HepG2 (cell line): ENCODE results near the gene TM2D1. TPM values are rescaled to one million over a fixed set of nuclear protein-coding genes. Genes with fewer than 3 reads are reported as not detected.
A peak's percentile ranks its signal among the peaks of the same experiment; 100 is the strongest.

Experiments used
- AKAP8 ChIP-seq: sonication (generic); formaldehyde crosslinking; IDR thresholded peaks from 2 replicates; pipeline ENCODE4 v1.5.1; 2020; ENCODE audit warnings: mild to moderate bottlenecking, missing genetic modification reagents
- ARNT2 ChIP-seq: sonication (generic); formaldehyde crosslinking; IDR thresholded peaks from 2 replicates; pipeline ENCODE4 v1.8.0; 2022; ENCODE audit warnings: mild to moderate bottlenecking, low read depth, missing genetic modification reagents, moderate library complexity
- CENPX ChIP-seq: sonication (generic); formaldehyde crosslinking; IDR thresholded peaks from 2 replicates; pipeline ENCODE4 v1.9.0; 2021; ENCODE audit warnings: mild to moderate bottlenecking, missing genetic modification reagents, moderate library complexity
- DPF2 ChIP-seq: sonication (generic); formaldehyde crosslinking; IDR thresholded peaks from 2 replicates; pipeline ENCODE4 v1.4.0; 2020; ENCODE audit warnings: mild to moderate bottlenecking, low read depth, missing genetic modification reagents, borderline replicate concordance
- HDAC1 ChIP-seq: sonication (generic); formaldehyde crosslinking; IDR thresholded peaks from 2 replicates; pipeline ENCODE4 v1.5.1; 2020; ENCODE audit warnings: mild to moderate bottlenecking, missing genetic modification reagents
- JARID2 ChIP-seq: sonication (generic); formaldehyde crosslinking; IDR thresholded peaks from 2 replicates; pipeline ENCODE4 v1.8.1; 2023; ENCODE audit warnings: missing genetic modification reagents, inconsistent platforms; ENCODE audit not compliant: insufficient replicate concordance
- KMT2B ChIP-seq: IDR thresholded peaks from 2 replicates; pipeline ENCODE4 v1.6.1; 2016; ENCODE audit warnings: missing genetic modification reagents, missing compliant biosample characterization
- MAFG ChIP-seq: sonication (generic); formaldehyde crosslinking; IDR thresholded peaks from 2 replicates; pipeline ENCODE4 v1.5.1; 2020; ENCODE audit warnings: mild to moderate bottlenecking, missing genetic modification reagents
- NR2F2 ChIP-seq: IDR thresholded peaks from 2 replicates; pipeline ENCODE4 v1.6.1; 2012; ENCODE audit warnings: low read depth, inconsistent platforms, borderline replicate concordance
- PHF8 ChIP-seq: sonication (generic); formaldehyde crosslinking; IDR thresholded peaks from 2 replicates; pipeline ENCODE4 v1.5.0; 2020; ENCODE audit warnings: missing genetic modification reagents
- PTBP1 ChIP-seq: fragments of 200-400 bp; formaldehyde crosslinking; IDR thresholded peaks from 2 replicates; pipeline ENCODE4 v1.6.1; 2018; ENCODE audit warnings: low read length, low read depth; ENCODE audit not compliant: poor library complexity, severe bottlenecking
- SIN3A ChIP-seq: IDR thresholded peaks from 2 replicates; pipeline ENCODE4 v1.6.1; 2011; ENCODE audit warnings: low read depth, mild to moderate bottlenecking, control low read depth, low read length, borderline replicate concordance
- ZMYM2 ChIP-seq: sonication (generic); formaldehyde crosslinking; IDR thresholded peaks from 2 replicates; pipeline ENCODE4 v1.8.0; 2022; ENCODE audit warnings: mild to moderate bottlenecking, missing genetic modification reagents
- ZNF256 ChIP-seq: sonication (generic); formaldehyde crosslinking; conservative IDR thresholded peaks from 2 replicates; pipeline ENCODE4 v1.4.0; 2020; ENCODE audit warnings: missing genetic modification reagents
- ZNF496 ChIP-seq: sonication (generic); formaldehyde crosslinking; IDR thresholded peaks from 2 replicates; pipeline ENCODE4 v1.8.1; 2023; ENCODE audit warnings: mild to moderate bottlenecking, moderate library complexity, missing genetic modification reagents; ENCODE audit not compliant: insufficient replicate concordance
- ZNF816 ChIP-seq: sonication (generic); formaldehyde crosslinking; IDR thresholded peaks from 2 replicates; pipeline ENCODE4 v1.8.0; 2022; ENCODE audit warnings: missing genetic modification reagents, mild to moderate bottlenecking, borderline replicate concordance
- ZSCAN12 ChIP-seq: sonication (generic); formaldehyde crosslinking; IDR thresholded peaks from 2 replicates; pipeline ENCODE4 v1.9.0; 2021; ENCODE audit warnings: mild to moderate bottlenecking, missing genetic modification reagents
- ZSCAN30 ChIP-seq: sonication (generic); formaldehyde crosslinking; IDR thresholded peaks from 2 replicates; pipeline ENCODE4 v1.5.0; 2020; ENCODE audit warnings: mild to moderate bottlenecking, missing genetic modification reagents
- polyA plus RNA-seq, 8 experiments: library from polyadenylated mRNA; depleted of rRNA in 3 of 8; stranded (reverse) in 7 of 8; unstranded in 1 of 8; fragments of >200 nt; fragmentation: Illumina TruSeq in 4 of 8; extraction: Trizol in 4 of 8; gene quantifications; 2 replicates each; pipeline versions ENCODE4 v1.2.1 to v1.2.3, GENCODE V29; 2011 to 2016; ENCODE audit warnings: low read depth in 4 of 8, missing spikeins in 1 of 8, mixed read lengths in 1 of 8; ENCODE audit not compliant: insufficient read depth in 1 of 8
- total RNA-seq, 5 experiments: library from RNA; depleted of rRNA; stranded (reverse); fragments of >200 nt; fragmentation: Illumina TruSeq; extraction: Trizol; gene quantifications; 2 replicates each; pipeline ENCODE4 v1.2.3, GENCODE V29; 2016; ENCODE audit warnings: low read depth in 1 of 5
- TF ChIP-seq, protein P1 (sequence below): sonication (generic); formaldehyde crosslinking; IDR thresholded peaks from 2 replicates; pipeline ENCODE4 v1.8.1; 2023; ENCODE audit warnings: mild to moderate bottlenecking, missing genetic modification reagents
- TF ChIP-seq, protein P2 (sequence below): sonication (generic); formaldehyde crosslinking; IDR thresholded peaks from 2 replicates; pipeline ENCODE4 v1.5.1; 2020; ENCODE audit warnings: mild to moderate bottlenecking, missing genetic modification reagents, borderline replicate concordance
- TF ChIP-seq, protein P3 (sequence below): sonication (generic); formaldehyde crosslinking; IDR thresholded peaks from 2 replicates; pipeline ENCODE4 v1.9.0; 2022; ENCODE audit warnings: missing genetic modification reagents, mild to moderate bottlenecking, borderline replicate concordance

Gene TM2D1
- total and polyA plus RNA-seq, 2 of the 13 experiments (the other 11 are each of a cell fraction or from before 2014, with no cell fraction given), result 26.6 to 49.0 TPM

DNA sequence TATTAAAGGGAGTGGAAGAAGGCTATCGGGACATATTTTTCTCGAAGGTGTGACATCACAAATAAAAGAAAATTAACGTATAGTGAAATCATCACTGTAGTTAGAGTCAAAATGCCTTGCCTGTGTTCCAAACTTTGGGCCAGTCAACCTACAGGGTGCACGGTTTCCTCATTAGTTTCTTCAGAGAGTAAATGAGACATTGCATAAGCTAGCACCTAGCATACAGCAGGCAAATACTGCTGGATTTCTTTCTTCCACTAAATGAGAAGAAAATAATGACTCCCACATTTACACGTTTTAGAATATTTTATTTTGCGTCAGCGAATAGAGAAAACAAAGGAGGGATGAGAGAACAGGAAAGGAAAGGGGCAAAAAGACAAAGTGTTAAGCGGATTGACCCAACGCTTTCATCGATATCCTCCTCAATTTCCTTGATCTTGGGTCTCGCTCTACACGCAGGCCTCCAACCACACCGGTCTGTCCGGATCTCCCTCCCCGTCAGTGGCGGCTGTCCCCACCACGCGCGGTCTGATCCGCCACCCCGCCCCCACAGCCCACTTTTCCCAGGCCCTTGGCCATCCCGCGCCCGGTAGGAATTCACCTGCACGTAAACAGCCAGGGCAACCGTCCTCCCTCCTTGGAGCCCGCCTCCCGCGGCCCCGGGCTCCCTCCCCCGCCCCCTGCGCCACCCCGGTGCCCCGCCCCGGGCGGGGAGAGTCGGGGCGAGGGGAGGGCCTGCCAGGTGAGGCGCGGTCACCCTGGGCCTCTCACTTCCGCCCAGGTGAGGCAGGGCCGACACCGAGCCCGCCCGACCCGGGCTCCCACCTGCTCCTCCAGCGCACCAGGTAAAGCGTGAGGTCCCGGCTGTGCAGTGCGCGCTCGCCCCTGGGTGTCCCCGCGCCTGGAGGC is 17.0 kb upstream of the TM2D1 start, which contains the start of gene PATJ (continued):
- TF ChIP-seq ARNT2 (CRISPR knock-in tag), result no peak
- TF ChIP-seq, protein P1, sequence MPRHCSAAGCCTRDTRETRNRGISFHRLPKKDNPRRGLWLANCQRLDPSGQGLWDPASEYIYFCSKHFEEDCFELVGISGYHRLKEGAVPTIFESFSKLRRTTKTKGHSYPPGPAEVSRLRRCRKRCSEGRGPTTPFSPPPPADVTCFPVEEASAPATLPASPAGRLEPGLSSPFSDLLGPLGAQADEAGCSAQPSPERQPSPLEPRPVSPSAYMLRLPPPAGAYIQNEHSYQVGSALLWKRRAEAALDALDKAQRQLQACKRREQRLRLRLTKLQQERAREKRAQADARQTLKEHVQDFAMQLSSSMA (CRISPR knock-in tag), result no peak
- TF ChIP-seq ZNF256 (CRISPR knock-in tag), result no peak
- TF ChIP-seq ZSCAN30 (CRISPR knock-in tag), result no peak
- TF ChIP-seq, protein P2, sequence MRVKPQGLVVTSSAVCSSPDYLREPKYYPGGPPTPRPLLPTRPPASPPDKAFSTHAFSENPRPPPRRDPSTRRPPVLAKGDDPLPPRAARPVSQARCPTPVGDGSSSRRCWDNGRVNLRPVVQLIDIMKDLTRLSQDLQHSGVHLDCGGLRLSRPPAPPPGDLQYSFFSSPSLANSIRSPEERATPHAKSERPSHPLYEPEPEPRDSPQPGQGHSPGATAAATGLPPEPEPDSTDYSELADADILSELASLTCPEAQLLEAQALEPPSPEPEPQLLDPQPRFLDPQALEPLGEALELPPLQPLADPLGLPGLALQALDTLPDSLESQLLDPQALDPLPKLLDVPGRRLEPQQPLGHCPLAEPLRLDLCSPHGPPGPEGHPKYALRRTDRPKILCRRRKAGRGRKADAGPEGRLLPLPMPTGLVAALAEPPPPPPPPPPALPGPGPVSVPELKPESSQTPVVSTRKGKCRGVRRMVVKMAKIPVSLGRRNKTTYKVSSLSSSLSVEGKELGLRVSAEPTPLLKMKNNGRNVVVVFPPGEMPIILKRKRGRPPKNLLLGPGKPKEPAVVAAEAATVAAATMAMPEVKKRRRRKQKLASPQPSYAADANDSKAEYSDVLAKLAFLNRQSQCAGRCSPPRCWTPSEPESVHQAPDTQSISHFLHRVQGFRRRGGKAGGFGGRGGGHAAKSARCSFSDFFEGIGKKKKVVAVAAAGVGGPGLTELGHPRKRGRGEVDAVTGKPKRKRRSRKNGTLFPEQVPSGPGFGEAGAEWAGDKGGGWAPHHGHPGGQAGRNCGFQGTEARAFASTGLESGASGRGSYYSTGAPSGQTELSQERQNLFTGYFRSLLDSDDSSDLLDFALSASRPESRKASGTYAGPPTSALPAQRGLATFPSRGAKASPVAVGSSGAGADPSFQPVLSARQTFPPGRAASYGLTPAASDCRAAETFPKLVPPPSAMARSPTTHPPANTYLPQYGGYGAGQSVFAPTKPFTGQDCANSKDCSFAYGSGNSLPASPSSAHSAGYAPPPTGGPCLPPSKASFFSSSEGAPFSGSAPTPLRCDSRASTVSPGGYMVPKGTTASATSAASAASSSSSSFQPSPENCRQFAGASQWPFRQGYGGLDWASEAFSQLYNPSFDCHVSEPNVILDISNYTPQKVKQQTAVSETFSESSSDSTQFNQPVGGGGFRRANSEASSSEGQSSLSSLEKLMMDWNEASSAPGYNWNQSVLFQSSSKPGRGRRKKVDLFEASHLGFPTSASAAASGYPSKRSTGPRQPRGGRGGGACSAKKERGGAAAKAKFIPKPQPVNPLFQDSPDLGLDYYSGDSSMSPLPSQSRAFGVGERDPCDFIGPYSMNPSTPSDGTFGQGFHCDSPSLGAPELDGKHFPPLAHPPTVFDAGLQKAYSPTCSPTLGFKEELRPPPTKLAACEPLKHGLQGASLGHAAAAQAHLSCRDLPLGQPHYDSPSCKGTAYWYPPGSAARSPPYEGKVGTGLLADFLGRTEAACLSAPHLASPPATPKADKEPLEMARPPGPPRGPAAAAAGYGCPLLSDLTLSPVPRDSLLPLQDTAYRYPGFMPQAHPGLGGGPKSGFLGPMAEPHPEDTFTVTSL, result peak; percentile 25; the same call in 1 of the 2 replicates
- peak; percentile 13; the same call in 1 of the 2 replicates for TF ChIP-seq KMT2B
- TF ChIP-seq, protein P3, sequence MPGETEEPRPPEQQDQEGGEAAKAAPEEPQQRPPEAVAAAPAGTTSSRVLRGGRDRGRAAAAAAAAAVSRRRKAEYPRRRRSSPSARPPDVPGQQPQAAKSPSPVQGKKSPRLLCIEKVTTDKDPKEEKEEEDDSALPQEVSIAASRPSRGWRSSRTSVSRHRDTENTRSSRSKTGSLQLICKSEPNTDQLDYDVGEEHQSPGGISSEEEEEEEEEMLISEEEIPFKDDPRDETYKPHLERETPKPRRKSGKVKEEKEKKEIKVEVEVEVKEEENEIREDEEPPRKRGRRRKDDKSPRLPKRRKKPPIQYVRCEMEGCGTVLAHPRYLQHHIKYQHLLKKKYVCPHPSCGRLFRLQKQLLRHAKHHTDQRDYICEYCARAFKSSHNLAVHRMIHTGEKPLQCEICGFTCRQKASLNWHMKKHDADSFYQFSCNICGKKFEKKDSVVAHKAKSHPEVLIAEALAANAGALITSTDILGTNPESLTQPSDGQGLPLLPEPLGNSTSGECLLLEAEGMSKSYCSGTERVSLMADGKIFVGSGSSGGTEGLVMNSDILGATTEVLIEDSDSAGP (CRISPR knock-in tag), result no peak
- no peak; the same call in none of the 2 replicates for TF ChIP-seq PHF8 (CRISPR knock-in tag)
- TF ChIP-seq ZNF816 (CRISPR knock-in tag), result 0 out of 2 replicates have a peak, but pooled peaks have one; percentile 21
- TF ChIP-seq AKAP8, result no peak
- TF ChIP-seq HDAC1, result peak; percentile 41; the same call in 1 of the 2 replicates
- TF ChIP-seq DPF2 (CRISPR knock-in tag), result no peak
- TF ChIP-seq CENPX (CRISPR knock-in tag), result no peak
- no peak for TF ChIP-seq NR2F2
- TF ChIP-seq JARID2 (CRISPR knock-in tag), result no peak
- TF ChIP-seq ZNF496, result no peak
- TF ChIP-seq SIN3A, result peak; percentile 60; the same call in 1 of the 2 replicates
- no peak for TF ChIP-seq MAFG
- no peak for TF ChIP-seq PTBP1
- TF ChIP-seq ZSCAN12 (CRISPR knock-in tag), result no peak
- TF ChIP-seq ZMYM2 (CRISPR knock-in tag), result no peak
